Epithelial cell of proximal tubule (primary cell): ENCODE results near the gene CACNA1H. TPM values are rescaled to one million over a fixed set of nuclear protein-coding genes. Genes with fewer than 3 reads are reported as not detected.

Experiments used
- DNase-seq: peaks from one replicate; pipeline ENCODE4 v3.0.0-alpha.2; 2011; ENCODE audit warnings: low read depth
- H3K4me3 ChIP-seq: 2 replicates; pipeline ENCODE4 v1.5.1; 2011; ENCODE audit warnings: low read depth, mild to moderate bottlenecking, low read length
- CTCF ChIP-seq: conservative IDR thresholded peaks from 2 replicates; pipeline ENCODE4 v1.5.1; 2012; ENCODE audit warnings: low read depth, mild to moderate bottlenecking, low read length
- total RNA-seq: library from RNA; depleted of rRNA; stranded (reverse); fragments of >200 nt; gene quantifications from 2 replicates; pipeline ENCODE4 v1.2.3, GENCODE V29; 2015

The CACNA1H gene
- total RNA-seq, 1 donor from 2014 or later = 0.29 TPM

DNA sequence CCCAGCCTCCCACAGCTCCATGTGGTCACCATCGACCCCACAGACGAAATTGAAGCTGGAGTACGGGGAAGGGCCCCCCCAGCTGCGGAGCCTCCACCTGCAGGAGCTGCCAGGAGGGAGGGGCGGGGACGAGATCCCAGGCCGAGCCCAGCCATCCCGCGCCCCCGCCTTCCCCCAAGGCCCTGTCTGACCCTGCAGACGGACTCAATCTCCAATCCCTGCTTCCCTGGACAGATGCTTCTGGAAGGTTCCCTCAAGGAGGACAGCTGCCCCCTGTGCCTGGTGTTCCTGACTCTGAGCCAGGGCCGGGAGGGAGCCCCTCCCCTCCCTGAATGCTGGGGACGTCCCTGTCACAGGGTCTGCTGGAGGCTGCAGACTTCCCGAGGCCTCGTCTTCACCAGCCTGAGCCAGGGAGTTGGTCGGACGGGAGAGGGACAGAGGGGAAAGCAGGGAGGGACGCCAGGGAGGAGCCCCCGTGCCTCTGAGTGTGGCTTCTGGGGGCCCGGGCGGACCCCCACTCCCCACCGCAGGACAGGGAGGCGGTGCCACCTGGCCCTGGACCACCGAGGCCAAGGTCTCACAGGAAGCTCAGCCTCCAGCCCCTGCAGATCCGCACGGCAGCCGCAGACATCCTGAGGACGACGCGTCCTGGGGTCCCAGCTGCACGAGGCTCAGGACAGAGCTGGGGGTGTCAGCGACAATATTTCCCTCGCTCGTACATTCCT, 35.6 kb upstream of the CACNA1H start:
- no peak for TF ChIP-seq CTCF
- no peak for DNase-seq
- H3K4me3 ChIP-seq = no peak overlapping the region

- no peak overlapping the region for H3K4me3 ChIP-seq
- no peak for DNase-seq
- no peak for TF ChIP-seq CTCF
These were observed 35.0 kb upstream of the CACNA1H start for GRCh38 chr16:1117926-1118325.

- DNase-seq = no peak
- TF ChIP-seq CTCF = no peak
- no peak overlapping the region for H3K4me3 ChIP-seq
These were observed 33.8 kb upstream of the CACNA1H start for GRCh38 chr16:1119129-1119528.

DNA sequence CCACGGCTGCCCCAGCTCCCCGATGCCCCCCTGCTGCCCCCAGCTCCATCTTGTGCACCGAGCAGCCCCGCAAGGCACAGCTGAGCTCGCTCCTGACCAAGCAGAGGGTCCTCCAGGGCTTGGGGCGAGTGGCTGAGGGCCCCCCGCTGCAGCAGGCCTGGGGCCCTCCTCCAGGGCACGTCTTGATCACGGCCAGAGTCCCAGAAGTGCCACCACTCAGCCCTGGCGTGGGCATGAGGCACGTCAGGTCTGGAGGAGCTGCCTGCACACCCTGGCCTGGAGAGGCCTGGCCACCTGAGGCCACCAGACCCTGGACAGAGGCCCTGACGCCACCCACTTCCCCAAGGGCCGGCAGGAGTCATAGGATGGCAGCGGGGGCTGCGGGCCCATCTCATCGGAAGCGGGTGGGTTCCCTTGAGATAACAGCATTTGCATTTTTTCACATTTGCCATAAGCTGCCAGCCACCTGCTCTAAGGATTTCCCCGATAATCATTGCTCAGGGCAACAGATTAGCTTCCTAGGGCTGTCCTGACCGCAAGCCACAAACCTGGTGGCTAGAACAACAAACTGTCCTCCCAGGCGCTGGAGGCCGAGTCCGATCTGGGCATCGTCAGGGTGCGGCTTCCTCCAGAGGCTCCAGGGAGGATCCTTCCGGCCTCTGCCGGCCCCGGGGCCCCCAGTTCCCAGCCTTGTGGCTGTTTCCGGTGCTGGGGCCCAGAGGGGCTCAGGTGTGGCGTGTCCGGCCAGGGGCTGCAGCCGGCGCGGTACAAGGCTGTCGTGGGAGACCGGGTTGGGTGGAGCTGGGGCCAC, 32.9 kb upstream of the CACNA1H start:
- DNase-seq = no peak
- TF ChIP-seq CTCF = no peak
- no peak overlapping the region for H3K4me3 ChIP-seq

DNA sequence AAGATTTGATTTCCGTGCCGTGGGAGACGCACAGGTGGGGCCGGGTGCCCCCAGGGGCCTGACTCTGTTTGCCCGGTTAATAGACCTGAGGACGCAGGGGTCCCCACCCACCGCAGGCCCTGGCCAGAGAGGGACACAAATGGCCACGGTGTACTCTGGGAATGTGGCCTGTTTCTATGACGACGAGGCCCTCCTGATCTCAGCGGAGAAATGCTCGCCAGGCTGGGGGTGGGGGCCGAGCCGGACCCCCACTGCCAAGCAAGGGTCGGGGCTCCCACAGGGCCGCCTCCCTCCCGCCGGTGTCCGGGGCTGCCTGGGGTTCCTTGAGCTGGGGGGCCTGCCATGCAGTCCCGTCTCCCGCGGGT, 32.3 kb upstream of the CACNA1H start:
- TF ChIP-seq CTCF = no peak
- no peak overlapping the region for H3K4me3 ChIP-seq
- no peak for DNase-seq

- TF ChIP-seq CTCF = no peak
- DNase-seq = no peak
- no peak overlapping the region for H3K4me3 ChIP-seq
These were observed 31.9 kb upstream of the CACNA1H start for GRCh38 chr16:1121009-1121408.
